ENCODE data around the gene GRM3. TPM values are rescaled to one million over a fixed set of nuclear protein-coding genes. Genes with fewer than 3 reads are reported as not detected.

Gene GRM3
- polyA plus RNA-seq, 1 experiment, result not detected

GRCh38 chr7:86823769-86824168, 180.1 kb downstream of the GRM3 start:
- POLR2A ChIA-PET, result no interaction called here
- no peak overlapping the region for H3K4me3 ChIP-seq (ENCODE audit: low read depth, low read length)

GRCh38 chr7:86825264-86825663, 181.6 kb downstream of the GRM3 start:
- CTCF ChIA-PET, result interaction anchor here (0.8 kb wide), 1 partner anchor 10 kb away, joined by 3 read pairs; no protein-coding TSS in a partner anchor
- no peak overlapping the region for H3K4me3 ChIP-seq (ENCODE audit: low read depth, low read length)
- POLR2A ChIA-PET, result no interaction called here

More at GRCh38 chr7:86823769-86824168, 180.1 kb downstream of the GRM3 start:
- CTCF ChIA-PET, result interaction anchor here (0.5 kb wide), 1 partner anchor 17 kb away, joined by 3 read pairs; no protein-coding TSS in a partner anchor
- DNase-seq (ENCODE audit: low read depth), result no peak
- Histone ChIP-seq H3K36me3 (ENCODE audit: control insufficient read depth, insufficient read depth, low read length) (no peaks in the 10 kb centered on the region), H3K27me3 (ENCODE audit: control insufficient read depth, insufficient read depth, low read length) (no peaks in the 10 kb centered on the region)
- no peak for TF ChIP-seq CTCF (IDR thresholded peaks at IDR 0.05; ENCODE audit: insufficient read depth, low read depth, low read length)

GRCh38 chr7:86826948-86827347, 183.2 kb downstream of the GRM3 start:
- ChIA-PET CTCF (no interaction called here), POLR2A (no interaction called here)
- H3K27me3 ChIP-seq (ENCODE audit: control insufficient read depth, insufficient read depth, low read length), result no peaks in the 10 kb centered on the region
- no peak for TF ChIP-seq CTCF (IDR thresholded peaks at IDR 0.05; ENCODE audit: insufficient read depth, low read depth, low read length)
- no peak overlapping the region for H3K4me3 ChIP-seq (ENCODE audit: low read depth, low read length)
- DNase-seq (ENCODE audit: low read depth), result no peak
- no peaks in the 10 kb centered on the region for H3K36me3 ChIP-seq (ENCODE audit: control insufficient read depth, insufficient read depth, low read length)

More at GRCh38 chr7:86825264-86825663, 181.6 kb downstream of the GRM3 start:
- no peak for TF ChIP-seq CTCF (IDR thresholded peaks at IDR 0.05; ENCODE audit: insufficient read depth, low read depth, low read length)
- Histone ChIP-seq H3K27me3 (ENCODE audit: control insufficient read depth, insufficient read depth, low read length) (no peaks in the 10 kb centered on the region), H3K36me3 (ENCODE audit: control insufficient read depth, insufficient read depth, low read length) (no peaks in the 10 kb centered on the region)
- DNase-seq (ENCODE audit: low read depth), result no peak

- Histone ChIP-seq H3K27me3 (ENCODE audit: control insufficient read depth, insufficient read depth, low read length) (no peaks in the 10 kb centered on the region), H3K4me3 (ENCODE audit: low read depth, low read length) (no peak overlapping the region), H3K36me3 (ENCODE audit: control insufficient read depth, insufficient read depth, low read length) (no peaks in the 10 kb centered on the region)
- ChIA-PET CTCF (no interaction called here), POLR2A (no interaction called here)
- no peak for TF ChIP-seq CTCF (IDR thresholded peaks at IDR 0.05; ENCODE audit: insufficient read depth, low read depth, low read length)
- no peak for DNase-seq (ENCODE audit: low read depth)
These were observed 189.7 kb downstream of the GRM3 start for GRCh38 chr7:86833360-86833759.

- Histone ChIP-seq H3K36me3 (ENCODE audit: control insufficient read depth, insufficient read depth, low read length) (no peaks in the 10 kb centered on the region), H3K27me3 (ENCODE audit: control insufficient read depth, insufficient read depth, low read length) (no peaks in the 10 kb centered on the region), H3K4me3 (ENCODE audit: low read depth, low read length) (no peak overlapping the region)
- no peak for TF ChIP-seq CTCF (IDR thresholded peaks at IDR 0.05; ENCODE audit: insufficient read depth, low read depth, low read length)
- CTCF ChIA-PET, result no interaction called here
- POLR2A ChIA-PET, result no interaction called here
- DNase-seq (ENCODE audit: low read depth), result no peak
These were observed 193.5 kb downstream of the GRM3 start for GRCh38 chr7:86837235-86837634.
